ENCODE results near the gene ANKRD39.

Gene ANKRD39

DNA sequence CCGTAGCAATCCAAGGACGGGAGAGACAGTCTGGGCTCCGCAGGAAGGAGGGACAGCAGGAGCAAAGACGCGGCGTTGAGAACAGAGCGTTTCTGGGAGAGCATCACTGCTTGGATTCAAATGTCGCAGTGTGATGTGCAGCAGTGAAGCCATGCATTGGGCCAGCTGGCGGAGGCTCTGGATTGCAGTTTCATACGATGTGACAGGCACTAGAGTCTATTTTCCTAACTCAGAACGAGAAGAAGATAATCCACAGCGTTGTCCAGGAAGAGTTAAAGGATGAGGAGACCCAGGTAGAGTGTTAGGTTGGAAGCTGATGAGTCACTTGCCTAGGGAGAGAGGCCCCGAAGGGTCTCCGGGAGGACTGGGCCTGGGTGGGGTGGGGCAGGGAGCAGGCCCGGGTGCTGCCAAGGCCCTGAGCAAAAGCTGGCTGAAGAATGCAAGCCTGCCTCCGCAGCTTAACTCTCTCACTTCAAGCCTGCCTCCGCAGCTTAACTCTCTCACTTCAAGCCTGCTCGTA is 29.7 kb upstream of the ANKRD39 start:
- DNase-seq (ENCODE audit: low read depth in 2 of 2) = no peak

DNA sequence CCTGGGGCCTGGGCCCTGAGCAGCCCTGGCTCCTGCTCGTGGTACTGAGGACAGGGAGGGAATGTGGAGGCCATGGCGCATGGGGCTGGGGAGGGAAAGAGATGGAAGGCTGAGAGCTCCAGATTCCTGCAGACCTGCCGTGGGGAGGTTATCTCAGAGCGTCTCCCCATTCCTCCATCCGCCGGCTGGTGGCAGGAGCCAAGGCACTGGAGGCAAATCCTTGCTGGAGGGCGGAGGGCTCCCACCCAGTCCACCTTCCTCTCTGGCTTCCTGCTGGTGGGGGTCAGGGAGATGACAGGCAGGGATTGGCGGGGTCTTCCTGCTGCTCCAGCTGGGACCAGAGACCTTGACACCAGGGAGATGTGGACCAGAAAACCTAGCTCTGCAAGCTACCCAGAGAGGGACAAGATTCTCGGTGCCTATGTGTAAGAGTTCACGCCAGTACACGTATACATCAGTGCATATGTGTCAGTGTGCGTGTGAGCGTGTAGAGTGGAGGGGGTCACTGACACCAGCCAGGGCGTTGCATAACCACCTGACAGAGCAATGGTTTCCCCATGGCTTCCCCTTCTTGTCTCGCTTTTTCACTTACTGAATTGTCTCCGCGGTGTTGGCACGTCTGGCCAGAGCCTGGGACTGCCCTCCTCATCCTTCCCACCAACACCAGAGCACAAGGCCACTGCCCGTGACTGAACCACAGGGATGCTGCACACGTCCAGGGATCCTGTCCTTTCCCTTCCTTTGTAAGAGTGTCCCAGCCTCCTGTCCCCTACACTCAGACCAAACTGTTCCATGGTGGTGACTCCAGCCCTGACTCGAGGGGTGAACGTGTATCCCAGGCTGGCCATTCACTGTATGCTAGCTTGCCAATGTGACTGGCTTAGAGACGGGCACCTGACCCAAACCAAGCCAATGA is 27.9 kb upstream of the ANKRD39 start:
- DNase-seq (ENCODE audit: low read depth in 2 of 2) = no peak

- DNase-seq (ENCODE audit: low read depth in 2 of 2) = no peak
Observed at GRCh38 chr2:96884299-96885094, 26.7 kb upstream of the ANKRD39 start.

DNA sequence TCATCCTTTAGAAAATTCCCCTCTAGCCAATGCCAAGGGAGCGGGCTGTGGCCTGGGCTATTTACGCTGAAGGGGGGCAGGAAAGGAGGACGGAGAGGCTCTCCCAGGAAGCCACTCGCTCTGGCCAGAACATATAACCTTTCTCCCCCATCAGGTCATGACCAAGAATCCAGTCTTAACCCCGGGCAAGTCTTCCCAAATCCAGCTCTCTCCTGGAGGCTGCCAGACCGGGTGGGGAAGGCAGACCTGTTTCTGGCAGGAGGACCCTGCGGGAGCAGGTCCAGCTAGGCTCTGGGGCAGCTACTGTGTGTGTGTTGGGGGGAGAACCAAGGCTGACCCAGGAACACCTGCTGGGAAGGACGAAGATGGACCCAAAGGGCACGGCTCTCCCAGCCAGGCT is 25.5 kb upstream of the ANKRD39 start:
- no peak for DNase-seq (ENCODE audit: low read depth in 2 of 2)

DNA sequence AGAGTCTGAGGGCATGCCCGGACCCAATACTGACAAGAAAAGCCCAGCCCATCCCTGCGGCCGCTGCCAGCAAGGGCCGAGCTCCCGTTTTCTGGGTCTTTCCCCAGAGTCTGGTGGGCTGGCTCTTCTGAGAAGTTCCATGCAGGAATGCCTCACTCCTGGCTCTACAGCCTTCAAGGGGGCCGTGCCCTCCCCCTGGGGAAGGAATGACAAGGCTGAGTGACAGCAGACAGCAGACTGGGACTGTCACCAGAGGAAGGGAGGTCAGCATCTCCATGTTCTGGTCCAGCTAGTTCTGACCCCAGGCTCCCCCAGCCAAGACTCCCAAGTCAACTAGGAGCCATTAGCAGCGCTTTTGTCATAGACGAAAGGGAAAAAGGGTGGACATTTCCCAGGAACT is 25.1 kb upstream of the ANKRD39 start:
- no peak for DNase-seq (ENCODE audit: low read depth in 2 of 2)

DNA sequence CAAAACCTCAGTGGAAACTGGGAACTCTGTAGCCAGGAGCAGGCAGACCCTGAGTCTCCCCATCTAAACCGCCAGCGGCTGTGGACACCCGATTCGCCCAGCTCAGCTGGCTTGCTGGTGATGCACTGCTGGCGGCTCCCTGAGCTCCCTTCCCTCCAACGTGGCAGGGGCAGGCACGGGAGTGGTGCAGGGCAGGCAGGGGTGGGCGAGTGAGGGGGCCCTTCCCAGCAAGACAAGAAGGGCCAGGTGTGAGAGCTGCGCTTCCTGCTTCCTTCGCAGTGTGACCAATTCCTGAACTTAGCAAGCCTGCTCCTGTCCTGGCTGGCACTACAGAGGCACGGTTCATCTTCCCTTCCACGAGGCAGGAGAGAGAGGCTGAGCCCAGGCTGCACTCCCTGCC is 24.4 kb upstream of the ANKRD39 start:
- no peak for DNase-seq (ENCODE audit: low read depth in 2 of 2)

DNA sequence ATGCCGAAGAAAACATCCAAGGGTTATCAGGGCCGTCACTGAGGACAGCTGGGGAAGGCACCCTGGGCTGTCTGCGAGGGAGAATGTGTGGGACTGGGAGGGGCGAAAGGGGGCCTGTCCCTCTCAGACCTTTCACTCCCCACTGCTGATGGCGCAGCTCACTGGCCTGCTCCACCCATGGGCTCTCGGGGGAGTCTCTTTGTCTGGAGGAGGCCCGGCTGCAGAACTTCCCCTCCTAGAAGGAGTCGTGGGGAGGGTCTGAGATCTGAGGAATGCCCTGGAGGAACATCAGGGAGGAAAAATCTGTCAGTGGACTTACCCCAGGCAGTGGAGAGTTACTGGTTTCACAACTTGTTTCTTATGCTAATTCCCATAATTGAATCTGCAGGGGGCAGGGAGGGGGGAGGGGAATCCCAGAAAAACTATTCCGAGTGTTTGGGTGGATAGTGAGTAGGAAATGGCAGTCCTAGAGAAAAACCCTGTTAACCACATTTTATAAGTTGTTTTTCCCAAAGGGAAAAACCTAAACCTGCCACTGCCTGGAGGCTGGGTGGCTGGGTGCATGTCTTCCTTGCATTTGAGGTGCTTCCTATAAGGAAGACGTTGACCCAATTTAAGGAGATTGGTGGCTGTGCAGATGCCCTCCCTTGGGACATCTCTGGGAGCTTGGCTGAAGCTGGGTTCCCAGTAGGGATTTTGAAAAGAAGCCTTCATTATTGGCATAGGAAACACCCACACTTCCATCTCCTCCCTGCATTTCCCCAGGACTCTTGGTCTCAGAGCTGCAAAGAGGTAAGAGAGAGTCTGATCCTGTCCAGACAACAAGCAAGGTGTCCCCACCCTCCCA is 23.8 kb upstream of the ANKRD39 start:
- DNase-seq (ENCODE audit: low read depth in 2 of 2) = no peak

GRCh38 chr2:96880891-96881273 is 23.1 kb upstream of the ANKRD39 start:
- no peak for DNase-seq (ENCODE audit: low read depth in 2 of 2)

- no peak for DNase-seq (ENCODE audit: low read depth in 2 of 2)
Observed at GRCh38 chr2:96879545-96880040, 21.8 kb upstream of the ANKRD39 start.

DNA sequence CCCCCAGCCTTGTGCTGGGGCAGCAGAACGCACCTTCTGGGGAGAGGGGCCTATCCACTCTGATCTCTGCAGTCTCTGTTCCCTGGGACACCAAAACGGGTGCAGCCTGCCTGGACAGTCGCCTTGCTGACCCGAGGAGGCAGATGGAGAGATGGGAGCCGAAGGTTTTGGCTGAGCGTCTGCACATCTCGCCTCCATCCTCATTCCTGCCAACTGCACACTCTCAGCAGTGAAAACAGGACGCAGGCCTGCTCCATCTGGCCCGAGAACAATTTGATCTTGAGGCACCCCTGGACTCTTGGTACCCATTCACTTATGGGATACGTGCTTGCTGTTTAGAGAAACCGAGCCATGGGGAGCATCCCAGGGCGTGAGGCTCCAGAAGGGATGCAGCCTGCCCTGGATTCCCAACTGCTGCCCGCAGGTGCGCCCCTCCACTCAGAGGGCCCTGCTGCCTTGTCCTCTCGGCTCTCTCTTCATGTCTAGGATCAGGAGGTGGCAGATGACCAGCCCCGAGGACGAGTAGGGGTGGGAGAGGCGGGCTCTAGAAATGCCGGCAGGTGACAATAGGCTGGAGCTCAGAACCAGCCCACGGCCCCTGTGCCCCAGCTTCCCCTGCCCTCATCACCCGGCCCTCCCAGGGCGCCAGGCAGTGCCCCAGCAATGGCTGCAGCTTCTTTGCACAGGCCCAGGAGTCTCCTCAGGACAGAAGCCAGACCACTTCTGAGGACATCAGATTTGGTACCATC is 21.2 kb upstream of the ANKRD39 start:
- DNase-seq (ENCODE audit: low read depth in 2 of 2) = no peak

GRCh38 chr2:96878171-96878570 is 20.4 kb upstream of the ANKRD39 start:
- no peak for DNase-seq (ENCODE audit: low read depth in 2 of 2)

DNA sequence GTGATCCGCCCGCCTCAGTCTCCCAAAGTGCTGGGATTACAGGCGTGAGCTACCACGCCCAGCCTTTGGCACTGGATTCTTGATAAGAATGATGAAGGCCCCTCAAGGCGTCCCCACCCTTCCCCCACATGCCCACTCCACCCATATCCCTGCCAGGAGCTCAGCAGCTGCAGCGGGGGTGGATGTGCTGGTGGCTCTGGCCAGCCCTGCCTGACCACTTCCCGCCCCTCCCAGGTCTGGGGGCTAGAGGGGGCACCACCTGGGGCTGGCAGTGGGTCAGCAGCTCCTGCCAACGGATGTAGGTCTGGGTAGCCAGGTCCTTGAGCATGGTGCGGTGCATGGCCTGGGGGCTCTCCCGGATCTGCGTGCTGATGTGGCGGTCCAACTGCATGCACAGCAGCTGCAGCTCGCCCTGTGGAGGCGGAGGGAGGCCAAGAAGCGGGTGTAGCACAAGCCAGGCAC is 19.8 kb upstream of the ANKRD39 start:
- no peak for DNase-seq (ENCODE audit: low read depth in 2 of 2)

GRCh38 chr2:96877042-96877451 is 19.2 kb upstream of the ANKRD39 start:
- DNase-seq (ENCODE audit: low read depth in 2 of 2) = no peak

DNA sequence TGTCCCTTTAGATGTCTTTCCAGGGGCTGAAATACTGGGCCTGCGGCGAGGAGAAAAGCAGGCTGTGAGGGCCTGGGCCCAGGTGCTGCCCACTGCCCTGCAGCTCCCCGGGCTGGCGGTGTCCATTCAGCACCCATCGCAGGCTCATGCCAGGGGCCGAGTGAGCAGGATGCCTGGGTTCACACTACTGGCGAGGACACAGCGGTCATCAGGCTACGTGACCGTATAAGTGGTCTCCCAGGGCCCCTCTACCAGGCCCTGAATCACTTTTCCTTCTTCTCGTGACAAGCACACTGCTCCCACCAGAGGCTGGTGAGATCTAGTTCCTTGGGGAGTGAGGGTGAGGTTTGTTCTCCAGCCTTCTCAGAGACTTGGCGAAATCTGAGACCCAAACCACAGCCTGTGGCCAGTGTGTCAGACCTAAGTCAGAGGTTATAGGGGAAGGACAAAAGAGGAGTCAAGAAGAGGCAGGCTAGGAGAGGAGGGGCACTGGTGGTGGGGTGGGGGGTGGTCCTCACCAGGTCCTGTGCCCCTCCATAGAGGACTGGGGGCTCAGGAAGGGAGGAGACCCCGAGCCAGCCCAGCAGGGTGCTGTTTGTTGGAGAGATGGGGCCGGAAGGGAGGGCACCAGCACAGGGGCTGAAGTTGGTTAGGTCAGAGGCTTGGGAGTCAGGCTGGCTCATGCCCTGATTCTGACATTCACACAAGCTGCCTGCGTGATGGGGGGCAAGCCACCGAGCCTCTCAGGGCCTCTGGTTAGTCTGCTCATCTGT is 18.6 kb upstream of the ANKRD39 start:
- no peak for DNase-seq (ENCODE audit: low read depth in 2 of 2)

DNA sequence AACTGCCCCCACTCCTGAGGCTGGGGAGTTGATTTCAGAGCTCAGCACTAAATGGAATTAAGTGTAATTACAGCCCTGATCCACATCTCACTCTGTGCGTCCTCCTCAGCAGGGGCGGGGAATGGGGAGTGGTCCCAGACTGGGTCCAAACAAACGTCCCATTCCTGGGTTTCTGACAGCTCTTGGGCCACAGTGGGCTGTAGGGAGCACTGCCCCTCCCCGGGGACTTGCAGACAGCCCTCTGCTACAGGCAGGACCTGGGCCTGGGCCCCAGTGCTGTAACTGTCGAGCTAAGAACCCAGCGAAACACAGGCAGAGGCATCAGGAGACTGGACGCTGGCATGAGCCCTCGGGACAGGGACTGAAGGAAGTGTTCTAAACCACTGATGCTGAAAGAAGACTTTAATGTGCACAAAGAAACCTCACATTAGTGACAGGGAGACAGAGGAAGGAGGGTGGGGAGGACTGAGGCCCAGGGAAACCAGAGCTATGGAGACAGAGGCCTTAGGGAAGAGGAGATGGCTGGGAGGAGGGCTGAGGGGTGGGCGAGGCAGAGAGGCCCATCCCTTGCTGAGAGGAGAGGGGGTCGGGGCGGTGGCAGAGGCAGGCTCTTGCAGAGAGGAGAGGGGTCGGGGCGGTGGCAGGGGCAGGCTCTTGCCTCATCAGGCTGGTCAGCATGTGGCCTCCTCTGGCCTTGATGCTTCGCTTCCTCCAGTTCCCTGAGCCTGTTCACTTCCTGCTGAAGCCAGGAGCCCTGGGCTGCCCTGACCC is 17.9 kb upstream of the ANKRD39 start:
- DNase-seq (ENCODE audit: low read depth in 2 of 2) = no peak

DNA sequence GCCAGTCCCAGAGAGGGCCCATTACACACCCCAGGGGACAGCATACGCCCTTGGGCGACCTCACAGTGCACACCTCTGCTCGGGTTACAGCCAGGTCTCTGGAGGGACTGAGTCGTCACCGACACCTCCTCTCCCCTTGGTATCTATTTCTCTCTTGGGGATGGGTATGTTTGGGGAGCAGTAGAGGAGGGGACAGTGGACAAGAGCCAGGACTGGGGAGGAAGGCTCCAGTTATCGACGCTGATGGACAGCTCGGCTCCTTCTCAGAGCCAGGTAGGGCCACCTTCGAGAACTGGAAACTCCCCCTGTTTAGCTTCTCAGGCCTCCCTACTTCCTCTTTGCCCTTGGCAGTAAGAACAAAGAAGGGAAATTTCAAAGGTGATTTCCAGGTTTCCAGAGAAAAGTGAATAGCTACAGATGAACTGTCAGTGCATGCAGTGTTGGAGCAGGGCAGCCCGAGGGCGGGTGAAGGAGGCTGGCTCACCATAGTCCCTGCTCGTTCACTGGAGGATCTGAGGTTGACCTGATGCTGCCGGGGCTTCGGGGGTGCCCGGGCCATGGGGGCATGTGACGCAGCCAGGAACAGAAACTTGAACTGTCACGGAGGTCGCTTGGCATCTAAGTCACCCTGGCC is 16.5 kb upstream of the ANKRD39 start:
- no peak for DNase-seq (ENCODE audit: low read depth in 2 of 2)

DNA sequence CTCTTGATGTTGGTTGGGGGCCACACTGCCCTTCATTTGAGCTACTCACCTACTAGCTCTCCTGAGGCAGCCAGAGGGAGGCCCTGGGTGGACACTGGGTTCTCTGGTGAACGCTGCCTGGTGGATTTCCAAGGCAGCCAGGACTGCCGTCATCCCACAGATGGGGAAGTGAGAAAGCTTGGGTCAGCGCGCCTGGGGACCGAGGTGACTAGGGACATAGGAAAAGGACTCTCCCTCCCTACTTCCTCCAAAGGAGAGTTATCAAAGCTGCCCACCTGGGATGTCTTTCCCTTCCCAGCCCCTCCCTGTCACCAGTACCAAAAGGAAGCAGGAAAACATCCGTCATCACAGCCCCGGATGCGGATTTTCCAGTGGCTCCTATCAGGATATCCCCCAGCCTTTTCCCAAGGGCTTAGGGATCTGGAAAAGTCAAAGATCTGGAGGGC is 15.9 kb upstream of the ANKRD39 start:
- DNase-seq (ENCODE audit: low read depth in 2 of 2) = no peak

DNA sequence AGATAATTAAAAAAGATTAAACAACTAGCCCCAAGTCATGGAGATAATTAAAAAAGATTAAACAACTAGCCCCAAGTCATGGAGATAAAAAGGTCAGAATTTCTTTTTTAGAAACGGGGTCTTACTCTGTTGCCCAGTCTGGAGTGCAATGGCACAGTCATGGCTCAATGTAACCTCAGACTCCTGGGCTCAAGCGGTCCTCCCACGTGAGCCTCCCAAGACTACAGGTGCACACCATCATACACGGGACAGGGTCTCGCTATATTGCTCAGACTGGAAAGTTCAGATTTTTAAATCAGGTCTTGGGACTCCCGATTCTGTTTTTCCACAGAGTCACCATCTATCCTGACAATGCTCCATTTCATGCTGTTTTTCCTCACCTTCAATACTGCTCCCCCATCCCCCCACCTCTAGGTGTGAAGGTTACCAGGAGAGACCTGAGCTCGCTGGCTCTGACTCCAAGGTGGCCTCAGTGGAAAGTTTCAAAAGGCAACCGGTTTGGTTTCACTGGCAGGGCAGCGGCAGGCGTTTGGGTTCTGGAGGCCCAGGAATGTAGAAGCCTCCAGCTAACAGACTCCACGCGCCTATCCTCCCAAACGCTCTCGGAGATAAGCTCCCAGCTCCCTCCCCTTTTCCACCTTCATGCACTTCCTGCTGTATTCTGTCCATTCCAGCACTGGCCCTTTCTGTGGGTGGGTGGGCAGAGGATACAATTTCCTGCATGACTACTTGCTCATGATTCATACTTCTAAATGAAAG is 15.0 kb upstream of the ANKRD39 start:
- DNase-seq (ENCODE audit: low read depth in 2 of 2) = no peak
